Upper lobe of left lung (tissue), 6 donors: ENCODE data around the gene USP37. TPM values are rescaled to one million over a fixed set of nuclear protein-coding genes. Genes with fewer than 3 reads are reported as not detected.

ENCODE experiments used
- ATAC-seq, 2 donors: fragments of 200-7000 bp; cut with Tn5 transposase; one replicate each; pipeline ENCODE4 v1.9.1; 2022; ENCODE audit warnings: mild to moderate bottlenecking in 2 of 2, moderate library complexity in 2 of 2; ENCODE audit not compliant: low FRiP score in 2 of 2
- DNase-seq, 2 donors: peaks; one replicate each; pipeline ENCODE4 v3.0.0-alpha.2; 2019 to 2020
- H3K27ac ChIP-seq, 4 donors: fragments of 200-600 bp; sonication (generic); one replicate each; pipeline ENCODE4 v1.5.1; 2016 to 2019
- H3K27me3 ChIP-seq, 4 donors: fragments of 200-600 bp; sonication (generic); one replicate each; pipeline ENCODE4 v1.5.1; 2017 to 2019
- H3K36me3 ChIP-seq, 4 donors: fragments of 200-600 bp; sonication (generic); one replicate each; pipeline ENCODE4 v1.5.1; 2016 to 2019
- H3K4me1 ChIP-seq, 4 donors: fragments of 200-600 bp; sonication (generic); one replicate each; pipeline ENCODE4 v1.5.1; 2018 to 2019
- H3K4me3 ChIP-seq, 4 donors: fragments of 200-600 bp; sonication (generic); one replicate each; pipeline ENCODE4 v1.5.1; 2017 to 2019; ENCODE audit warnings: mild to moderate bottlenecking in 2 of 4, moderate library complexity in 1 of 4
- H3K9me3 ChIP-seq, 4 donors: fragments of 200-600 bp; sonication (generic); one replicate each; pipeline ENCODE4 v1.5.1; 2018 to 2019
- CTCF ChIP-seq, 6 experiments: fragments of 450-650 bp in 4 of 6; fragments of 200-600 bp in 2 of 6; sonication (generic) in 2 of 6; IDR thresholded peaks; one replicate each; pipeline ENCODE4 v1.5.1; 2016 to 2019; ENCODE audit warnings: antibody characterized with exemption in 6 of 6
- EP300 ChIP-seq, 4 donors: sonication (generic); formaldehyde crosslinking; IDR thresholded peaks; one replicate each; pipeline ENCODE4 v1.5.1; 2017; ENCODE audit warnings: antibody characterized with exemption in 4 of 4, control low read depth in 2 of 4
- POLR2A ChIP-seq, 4 donors: fragments of 450-650 bp; IDR thresholded peaks; one replicate each; pipeline ENCODE4 v1.5.1; 2016 to 2017; ENCODE audit warnings: antibody characterized with exemption in 4 of 4, mild to moderate bottlenecking in 2 of 4
- POLR2AphosphoS5 ChIP-seq, 2 donors: sonication (generic); formaldehyde crosslinking; IDR thresholded peaks; one replicate each; pipeline ENCODE4 v1.5.1; 2017; ENCODE audit warnings: antibody characterized with exemption in 2 of 2
- WGBS, 2 donors: methylation state at CpG; one replicate each; pipeline ENCODE4 v1.1.5; 2017 to 2018; 5-methylcytosine and 5-hydroxymethylcytosine counted together
- total RNA-seq, 6 donors: library from RNA; depleted of rRNA in 4 of 6; stranded (reverse); fragments of >200 nt in 4 of 6; gene quantifications; one replicate each; pipeline versions ENCODE4 v1.1.0 to v1.2.1, GENCODE V29; 2016 to 2021
- donor health status: DM: no; HTN: no; CAD: no; lungs with moderate emphysema.
- donor health status: DM: no; HTN: yes; CAD: no; lungs with severe emphysema.

USP37 gene
- total RNA-seq, 6 donors from 2014 or later: 9.0 to 31.4 (median 13.1) TPM

- WGBS, 2 donors: 0 to 1% methylated on average over 31 of the region's 31 CpGs
- ATAC-seq (peak; percentile 21 to 62), DNase-seq (peak; percentile 54 to 87)
- Histone ChIP-seq H3K9me3 (no peaks in the 10 kb centered on the region), H3K27ac (peak overlapping the region; percentile 94 to 97 (median 95)), H3K4me1 (peaks cover 31 to 35% (median 32%) of the 10 kb centered on the region in 4 donors), H3K4me3 (peak overlapping the region; percentile 67 to 93 (median 80)), H3K27me3 (no peaks in the 10 kb centered on the region), H3K36me3 (peaks cover 0 to 20% (median 12%) of the 10 kb centered on the region in 4 donors)
- no peak for TF ChIP-seq POLR2AphosphoS5 (IDR thresholded peaks at IDR 0.05)
- no peak for TF ChIP-seq EP300 (IDR thresholded peaks at IDR 0.05)
- no peak for TF ChIP-seq CTCF (IDR thresholded peaks at IDR 0.05)
- peak in 1 of 4 donors; percentile 13 for TF ChIP-seq POLR2A (IDR thresholded peaks at IDR 0.05)
Measured at GRCh38 chr2:218569038-218569431, 884 bp upstream of the USP37 start.

- TF ChIP-seq CTCF (IDR thresholded peaks at IDR 0.05) (no peak), POLR2AphosphoS5 (IDR thresholded peaks at IDR 0.05) (no peak), POLR2A (IDR thresholded peaks at IDR 0.05) (peak in 1 of 4 donors; percentile 9), EP300 (IDR thresholded peaks at IDR 0.05) (no peak)
- no peaks in the 10 kb centered on the region for H3K9me3 ChIP-seq
- H3K4me1 ChIP-seq: peaks cover 31 to 41% (median 32%) of the 10 kb centered on the region in 4 donors
- peaks cover 0 to 13% (median 7%) of the 10 kb centered on the region in 4 donors for H3K36me3 ChIP-seq
- 1 to 4% methylated on average over 19 of the region's 19 CpGs for WGBS, 2 donors
- peak overlapping the region; percentile 94 to 97 (median 95) for H3K27ac ChIP-seq
- H3K4me3 ChIP-seq: peak overlapping the region; percentile 54 to 85 (median 70)
- peak; percentile 68 to 84 for ATAC-seq
- no peak for DNase-seq
- H3K27me3 ChIP-seq: no peaks in the 10 kb centered on the region
Measured at GRCh38 chr2:218567797-218568189, 358 bp downstream of the USP37 start.

- WGBS, 2 donors: 67 to 80% methylated on average over 1 of the region's 1 CpG
- H3K27ac ChIP-seq: no peak overlapping the region
Measured at GRCh38 chr2:218566296-218566695, 1.9 kb downstream of the USP37 start.

GRCh38 chr2:218564056-218564455, 4.1 kb downstream of the USP37 start:
- WGBS, 2 donors: 100% methylated on average over 1 of the region's 1 CpG
- H3K36me3 ChIP-seq: peaks cover 2 to 39% (median 10%) of the 10 kb centered on the region in 4 donors
- ATAC-seq: no peak
- peaks cover 10 to 19% (median 11%) of the 10 kb centered on the region in 4 donors for H3K4me1 ChIP-seq
- DNase-seq: no peak
- no peak overlapping the region for H3K27ac ChIP-seq
- TF ChIP-seq POLR2AphosphoS5 (IDR thresholded peaks at IDR 0.05) (no peak), CTCF (IDR thresholded peaks at IDR 0.05) (no peak), EP300 (IDR thresholded peaks at IDR 0.05) (no peak), POLR2A (IDR thresholded peaks at IDR 0.05) (no peak)
- no peaks in the 10 kb centered on the region for H3K9me3 ChIP-seq
- no peaks in the 10 kb centered on the region for H3K27me3 ChIP-seq
- no peak overlapping the region for H3K4me3 ChIP-seq

More at GRCh38 chr2:218566296-218566695, 1.9 kb downstream of the USP37 start:
- Histone ChIP-seq H3K4me3 (no peak overlapping the region), H3K9me3 (no peaks in the 10 kb centered on the region), H3K27me3 (no peaks in the 10 kb centered on the region), H3K4me1 (peaks cover 30 to 41% (median 31%) of the 10 kb centered on the region in 4 donors), H3K36me3 (peaks cover 0 to 20% (median 2%) of the 10 kb centered on the region in 4 donors)
- DNase-seq: no peak
- TF ChIP-seq POLR2A (IDR thresholded peaks at IDR 0.05) (no peak), POLR2AphosphoS5 (IDR thresholded peaks at IDR 0.05) (no peak), EP300 (IDR thresholded peaks at IDR 0.05) (no peak), CTCF (IDR thresholded peaks at IDR 0.05) (no peak)
- no peak for ATAC-seq

- peaks cover 7 to 63% (median 18%) of the 10 kb centered on the region in 4 donors for H3K36me3 ChIP-seq
- TF ChIP-seq POLR2A (IDR thresholded peaks at IDR 0.05) (no peak), EP300 (IDR thresholded peaks at IDR 0.05) (no peak), POLR2AphosphoS5 (IDR thresholded peaks at IDR 0.05) (no peak), CTCF (IDR thresholded peaks at IDR 0.05) (no peak)
Measured at GRCh38 chr2:218558986-218559385, 9.2 kb downstream of the USP37 start.

More at GRCh38 chr2:218558986-218559385, 9.2 kb downstream of the USP37 start:
- Histone ChIP-seq H3K27me3 (no peaks in the 10 kb centered on the region), H3K9me3 (no peaks in the 10 kb centered on the region), H3K4me3 (no peak overlapping the region), H3K4me1 (peaks cover 0 to 5% (median 0%) of the 10 kb centered on the region in 4 donors), H3K27ac (no peak overlapping the region)
- WGBS, 2 donors: 93 to 96% methylated on average over 3 of the region's 3 CpGs
- DNase-seq (no peak), ATAC-seq (no peak)
